ENCODE results near the gene HYI. TPM values are rescaled to one million over a fixed set of nuclear protein-coding genes. Genes with fewer than 3 reads are reported as not detected.

HYI gene
- total and polyA plus RNA-seq, 2 donors (not counting 1 experiment from before 2014, with no cell fraction given): 26.3 to 36.5 TPM

- no peaks in the 10 kb centered on the region for H4K20me1 ChIP-seq (ENCODE audit: control insufficient read depth, extremely low read depth, insufficient read depth, low read length)
- H3K4me3 ChIP-seq (replicated peaks in 1 of 4; ENCODE audit: control extremely low read depth in 1 of 4, insufficient read depth in 1 of 4, low read depth in 3 of 4, low read length in 4 of 4): no peak overlapping the region
- no peaks in the 10 kb centered on the region for H3K27me3 ChIP-seq (ENCODE audit: control insufficient read depth, insufficient read depth, low read length)
- peaks cover 11% of the 10 kb centered on the region for H3K4me1 ChIP-seq (ENCODE audit: control insufficient read depth, extremely low read depth, insufficient read depth, low read length)
- H2AFZ ChIP-seq (ENCODE audit: low read length): no peak overlapping the region
- DNase-seq (ENCODE audit: low read depth in 2 of 2): no peak
- no peaks in the 10 kb centered on the region for H3K9me3 ChIP-seq (ENCODE audit: control insufficient read depth, insufficient read depth, low read depth, low read length)
- H3K27ac ChIP-seq (ENCODE audit: insufficient read depth, low read length): no peak overlapping the region
- TF ChIP-seq CTCF (conservative IDR thresholded peaks at IDR 0.05 in 1 of 2, IDR thresholded peaks at IDR 0.05 in 1 of 2; ENCODE audit: low read depth in 1 of 2, low read length in 2 of 2) (no peak), EZH2 (IDR thresholded peaks at IDR 0.05; ENCODE audit: low read length, missing control alignments) (no peak)
- H3K36me3 ChIP-seq (ENCODE audit: control insufficient read depth, insufficient read depth, low read length): peaks cover 32% of the 10 kb centered on the region
- H3K4me2 ChIP-seq (ENCODE audit: extremely low read depth, insufficient read depth, low read length): no peak overlapping the region
- no peaks in the 10 kb centered on the region for H3K79me2 ChIP-seq (ENCODE audit: control insufficient read depth, insufficient read depth, low read length)
- no peak overlapping the region for H3K9ac ChIP-seq (ENCODE audit: insufficient read depth, low read length)
These were observed 15.2 kb downstream of the HYI start for GRCh38 chr1:43438576-43438952.

- DNase-seq (ENCODE audit: low read depth in 2 of 2): no peak
These were observed 15.7 kb downstream of the HYI start for GRCh38 chr1:43438006-43438405.

More at GRCh38 chr1:43438006-43438405, 15.7 kb downstream of the HYI start:
- H3K9me3 ChIP-seq (ENCODE audit: control insufficient read depth, insufficient read depth, low read depth, low read length): no peaks in the 10 kb centered on the region
- no peak overlapping the region for H3K9ac ChIP-seq (ENCODE audit: insufficient read depth, low read length)
- H3K4me3 ChIP-seq (replicated peaks in 1 of 4; ENCODE audit: control extremely low read depth in 1 of 4, insufficient read depth in 1 of 4, low read depth in 3 of 4, low read length in 4 of 4): no peak overlapping the region
- H3K36me3 ChIP-seq (ENCODE audit: control insufficient read depth, insufficient read depth, low read length): peaks cover 29% of the 10 kb centered on the region
- no peak overlapping the region for H3K27ac ChIP-seq (ENCODE audit: insufficient read depth, low read length)
- no peaks in the 10 kb centered on the region for H4K20me1 ChIP-seq (ENCODE audit: control insufficient read depth, extremely low read depth, insufficient read depth, low read length)
- H2AFZ ChIP-seq (ENCODE audit: low read length): no peak overlapping the region
- H3K79me2 ChIP-seq (ENCODE audit: control insufficient read depth, insufficient read depth, low read length): no peaks in the 10 kb centered on the region
- no peak overlapping the region for H3K4me2 ChIP-seq (ENCODE audit: extremely low read depth, insufficient read depth, low read length)
- H3K27me3 ChIP-seq (ENCODE audit: control insufficient read depth, insufficient read depth, low read length): no peaks in the 10 kb centered on the region
- peaks cover 11% of the 10 kb centered on the region for H3K4me1 ChIP-seq (ENCODE audit: control insufficient read depth, extremely low read depth, insufficient read depth, low read length)
- TF ChIP-seq EZH2 (IDR thresholded peaks at IDR 0.05; ENCODE audit: low read length, missing control alignments) (no peak), CTCF (conservative IDR thresholded peaks at IDR 0.05 in 1 of 2, IDR thresholded peaks at IDR 0.05 in 1 of 2; ENCODE audit: low read depth in 1 of 2, low read length in 2 of 2) (no peak)
